Smooth muscle cell of the pulmonary artery (primary cell): ENCODE data around the gene NEK11. TPM values are rescaled to one million over a fixed set of nuclear protein-coding genes. Genes with fewer than 3 reads are reported as not detected.

ENCODE experiments used
- total RNA-seq: library from RNA; depleted of rRNA; stranded (reverse); fragments of >200 nt; gene quantifications from 2 replicates; pipeline ENCODE4 v1.2.3, GENCODE V29; 2014

NEK11 gene, protein sequence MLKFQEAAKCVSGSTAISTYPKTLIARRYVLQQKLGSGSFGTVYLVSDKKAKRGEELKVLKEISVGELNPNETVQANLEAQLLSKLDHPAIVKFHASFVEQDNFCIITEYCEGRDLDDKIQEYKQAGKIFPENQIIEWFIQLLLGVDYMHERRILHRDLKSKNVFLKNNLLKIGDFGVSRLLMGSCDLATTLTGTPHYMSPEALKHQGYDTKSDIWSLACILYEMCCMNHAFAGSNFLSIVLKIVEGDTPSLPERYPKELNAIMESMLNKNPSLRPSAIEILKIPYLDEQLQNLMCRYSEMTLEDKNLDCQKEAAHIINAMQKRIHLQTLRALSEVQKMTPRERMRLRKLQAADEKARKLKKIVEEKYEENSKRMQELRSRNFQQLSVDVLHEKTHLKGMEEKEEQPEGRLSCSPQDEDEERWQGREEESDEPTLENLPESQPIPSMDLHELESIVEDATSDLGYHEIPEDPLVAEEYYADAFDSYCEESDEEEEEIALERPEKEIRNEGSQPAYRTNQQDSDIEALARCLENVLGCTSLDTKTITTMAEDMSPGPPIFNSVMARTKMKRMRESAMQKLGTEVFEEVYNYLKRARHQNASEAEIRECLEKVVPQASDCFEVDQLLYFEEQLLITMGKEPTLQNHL
- 5.9 and 6.5 TPM in 2 replicates for total RNA-seq

GRCh38 chr3:131026321-131027151, at the start of gene NEK11, which contains the start of gene ASTE1:
TSS of gene NEK11 (plus strand) at chr3:131026877. CDS start at chr3:131029709, 2,832 bp downstream.
TSS of gene ASTE1 (minus strand) at chr3:131026825. CDS start at chr3:131025306, 1,519 bp downstream.

DNA sequence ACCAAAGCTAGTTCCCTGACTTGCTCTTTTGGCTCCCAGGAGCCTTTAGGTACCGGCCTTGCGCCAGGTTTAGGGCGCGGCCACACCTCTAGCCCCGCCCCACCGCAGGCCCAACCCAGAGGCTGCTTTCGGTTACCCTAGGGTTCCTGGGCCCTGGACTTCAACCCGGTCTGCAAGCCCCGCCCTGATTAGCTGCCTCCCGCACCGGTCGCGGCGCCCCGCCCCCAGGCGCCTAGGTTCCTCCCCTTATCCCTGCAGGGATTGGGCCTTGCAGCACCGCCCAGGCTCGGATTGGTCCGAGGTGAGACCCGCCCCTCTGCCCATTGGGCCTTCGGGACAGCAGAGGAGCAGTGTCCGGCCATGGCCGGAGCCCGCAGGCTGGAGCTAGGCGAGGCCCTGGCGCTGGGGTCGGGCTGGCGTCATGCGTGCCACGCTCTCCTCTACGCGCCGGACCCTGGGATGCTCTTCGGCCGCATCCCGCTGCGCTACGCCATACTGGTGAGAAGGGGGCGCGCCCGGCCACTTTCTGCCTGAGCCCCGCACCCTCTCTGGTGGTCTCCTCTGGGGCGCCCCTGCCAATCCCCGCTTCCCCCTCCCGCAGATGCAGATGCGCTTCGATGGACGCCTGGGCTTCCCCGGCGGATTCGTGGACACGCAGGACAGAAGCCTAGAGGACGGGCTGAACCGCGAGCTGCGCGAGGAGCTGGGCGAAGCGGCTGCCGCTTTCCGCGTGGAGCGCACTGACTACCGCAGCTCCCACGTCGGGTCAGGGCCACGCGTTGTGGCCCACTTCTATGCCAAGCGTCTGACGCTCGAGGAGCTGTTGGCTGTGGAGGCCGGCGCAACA, 355.0 kb downstream of the NEK11 start, which contains the start of gene NUDT16:
Gene NUDT16 (plus strand): TSS at position 330 of the 847 bp plus-strand sequence. CDS start 31 bp downstream, at position 361.

Other genes with a start within 250 kb of the NEK11 start
- 172 and 215 TPM in 2 replicates for gene ATP2C1, start 132.8 kb upstream of the NEK11 start, total RNA-seq
- 6.2 and 7.4 TPM in 2 replicates for gene ASTE1, start 52 bp upstream of the NEK11 start, total RNA-seq